GOT3 (cell line): ENCODE measurements around the gene AP2M1.
A peak's percentile ranks its signal among the peaks of the same experiment; 100 is the strongest.

Experiments
- DNase-seq: peaks from one replicate; lab custom pipeline; 2025; ENCODE audit warnings: mixed read lengths; lab: John Stamatoyannopoulos, UW

AP2M1 gene

DNA sequence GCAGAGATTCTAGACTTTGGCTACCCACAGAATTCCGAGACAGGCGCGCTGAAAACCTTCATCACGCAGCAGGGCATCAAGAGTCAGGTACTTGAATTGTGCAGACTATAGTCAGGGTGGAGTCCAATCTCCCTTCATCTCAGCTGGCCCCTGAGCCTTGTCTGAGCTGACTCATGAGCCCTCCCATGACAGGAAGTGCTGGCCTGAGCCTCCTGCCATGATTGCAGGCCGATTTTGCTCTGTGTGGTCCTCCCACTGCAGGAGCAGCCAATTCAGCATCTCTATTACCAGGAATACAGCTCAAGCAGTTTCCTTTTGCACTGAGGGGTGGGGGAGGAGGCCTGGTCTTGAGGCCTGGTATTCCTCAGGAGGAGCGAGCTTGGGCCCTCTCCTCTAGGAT is 5.5 kb downstream of the AP2M1 start:
- no peak for DNase-seq

DNA sequence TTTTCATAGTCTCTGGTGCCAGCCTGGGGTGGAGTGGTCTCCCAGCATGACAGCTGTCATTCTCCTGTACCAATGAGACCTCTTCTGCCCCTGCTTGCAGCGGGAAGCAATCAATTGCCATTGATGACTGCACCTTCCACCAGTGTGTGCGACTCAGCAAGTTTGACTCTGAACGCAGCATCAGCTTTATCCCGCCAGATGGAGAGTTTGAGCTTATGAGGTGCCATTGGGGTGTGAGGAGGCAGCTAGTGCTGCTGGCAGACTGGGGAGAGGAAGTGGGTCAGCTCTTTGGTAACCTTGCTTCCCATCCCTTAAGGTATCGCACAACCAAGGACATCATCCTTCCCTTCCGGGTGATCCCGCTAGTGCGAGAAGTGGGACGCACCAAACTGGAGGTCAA is 6.9 kb downstream of the AP2M1 start:
- no peak for DNase-seq

- no peak for DNase-seq
Measured at GRCh38 chr3:184183679-184184078, 9.0 kb downstream of the AP2M1 start.

DNA sequence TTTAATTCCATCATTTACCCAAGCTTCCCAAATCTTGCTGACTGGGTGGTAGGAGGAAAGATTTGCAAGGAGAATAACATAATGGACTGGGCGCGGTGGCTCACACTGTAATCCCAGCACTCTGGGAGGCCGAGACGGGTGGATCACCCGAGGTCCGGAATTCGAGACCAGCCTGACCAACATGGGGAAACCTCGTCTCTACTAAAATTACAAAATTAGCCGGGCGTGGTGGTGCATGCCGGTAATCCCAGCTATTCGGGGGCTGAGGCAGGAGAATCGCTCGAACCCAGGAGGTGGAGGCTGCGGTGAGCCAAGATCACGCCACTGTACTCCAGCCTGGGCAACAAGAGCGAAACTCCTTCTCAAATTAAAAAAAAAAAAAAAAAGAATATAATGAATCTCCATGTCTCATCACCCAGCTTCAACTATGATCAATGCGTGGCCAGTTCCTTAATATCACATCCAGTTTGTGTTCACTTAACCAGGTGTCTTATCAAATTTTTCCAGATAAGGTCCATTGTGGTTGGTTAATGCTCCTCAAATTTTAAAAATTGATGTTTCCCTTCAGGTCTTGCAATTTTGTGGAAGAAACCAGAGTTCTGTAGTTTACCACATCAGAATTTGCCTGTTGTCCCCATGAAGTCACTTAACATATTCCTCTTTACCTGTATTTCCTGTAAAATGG is 10.0 kb downstream of the AP2M1 start:
- no peak for DNase-seq

GRCh38 chr3:184185461-184186183 is 11.0 kb downstream of the AP2M1 start:
- DNase-seq, result peak; percentile 99

- DNase-seq, result no peak
Measured at GRCh38 chr3:184186184-184186901, 11.7 kb downstream of the AP2M1 start, which contains the start of gene ABCF3. Gene ABCF3 (plus strand): TSS chr3:184186199. CDS start chr3:184186208, 9 bp downstream.

- DNase-seq, result no peak
Measured at GRCh38 chr3:184186902-184187207, 12.2 kb downstream of the AP2M1 start.

GRCh38 chr3:184188080-184188479 is 13.4 kb downstream of the AP2M1 start:
- no peak for DNase-seq

DNA sequence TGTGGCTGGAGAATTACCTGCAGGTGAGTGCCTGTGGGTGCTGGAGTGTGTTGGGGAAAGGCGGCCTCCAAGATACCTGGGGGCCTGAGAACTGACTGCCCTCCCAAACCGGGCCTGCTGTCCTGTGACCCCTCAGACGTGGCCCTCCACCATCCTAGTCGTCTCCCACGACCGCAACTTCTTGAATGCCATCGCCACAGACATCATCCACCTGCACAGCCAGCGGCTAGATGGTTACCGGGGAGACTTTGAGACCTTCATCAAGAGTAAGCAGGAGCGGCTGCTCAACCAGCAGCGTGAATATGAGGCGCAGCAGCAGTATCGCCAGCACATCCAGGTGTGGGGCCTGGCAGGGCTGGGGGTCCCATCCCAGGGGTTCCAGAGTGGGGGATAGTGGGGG is 14.8 kb downstream of the AP2M1 start:
- DNase-seq, result no peak

GRCh38 chr3:184192889-184193288 is 18.2 kb downstream of the AP2M1 start:
- no peak for DNase-seq

- DNase-seq, result no peak
Measured at GRCh38 chr3:184193991-184194539, 19.4 kb downstream of the AP2M1 start.

DNA sequence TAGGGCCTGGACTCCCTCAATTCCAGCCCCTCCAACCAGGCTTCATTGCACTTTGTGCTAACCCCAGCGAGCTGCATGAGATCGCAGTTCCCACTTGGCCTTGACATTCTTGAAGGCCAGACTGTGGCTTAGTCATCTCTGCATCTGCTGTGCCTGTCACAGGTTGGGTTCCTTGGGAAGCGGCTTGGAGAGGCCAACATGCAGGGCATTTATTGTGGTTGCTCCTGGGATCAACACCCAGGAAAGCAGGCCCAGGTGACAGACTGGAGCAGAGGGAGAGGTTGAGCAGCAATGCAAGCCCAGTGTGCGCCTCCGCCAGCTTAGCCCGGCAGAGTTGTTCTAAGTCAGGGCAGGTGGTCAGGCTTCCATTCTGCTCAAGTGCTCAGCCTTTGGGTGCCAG is 21.9 kb downstream of the AP2M1 start:
- no peak for DNase-seq

GRCh38 chr3:184198509-184198908 is 23.9 kb downstream of the AP2M1 start:
- no peak for DNase-seq

DNA sequence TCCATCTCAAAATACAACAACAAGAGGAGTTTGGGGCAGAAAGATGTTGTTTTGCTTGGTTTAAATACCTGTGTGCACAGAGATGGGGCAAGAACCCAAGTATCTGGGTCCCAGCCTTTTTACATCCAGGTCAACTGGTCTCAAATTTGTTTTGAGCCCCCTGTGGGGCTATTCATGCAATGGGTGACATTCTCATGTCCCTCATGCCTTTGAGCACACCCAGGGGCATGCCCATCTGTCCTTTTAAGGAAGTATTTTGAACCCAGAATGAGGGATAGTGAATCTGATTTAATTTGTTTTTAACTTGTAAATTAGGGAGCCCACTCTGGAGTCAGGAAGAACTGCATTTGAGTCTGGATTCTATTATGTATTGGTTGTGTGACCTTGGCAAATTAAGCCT is 26.2 kb downstream of the AP2M1 start:
- DNase-seq, result no peak

DNA sequence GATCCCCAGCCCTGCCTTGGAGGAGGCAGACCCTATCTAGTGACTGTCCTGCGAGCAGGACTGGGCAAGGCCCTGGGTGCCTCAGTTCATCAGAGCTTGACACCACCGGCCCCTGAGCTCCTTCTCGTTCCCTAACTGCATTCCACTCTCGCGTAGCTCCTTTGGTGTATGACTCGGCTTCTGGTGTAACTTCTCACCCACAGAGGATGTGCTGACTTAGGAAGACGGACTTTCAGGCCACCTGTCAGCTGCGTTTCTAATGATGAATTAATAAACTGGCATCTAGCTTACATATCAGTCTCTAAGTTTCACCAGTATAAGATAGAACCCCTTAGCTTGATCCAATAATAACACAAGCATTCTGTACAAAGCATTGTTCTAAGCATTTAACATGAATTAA is 28.9 kb downstream of the AP2M1 start:
- no peak for DNase-seq

DNA sequence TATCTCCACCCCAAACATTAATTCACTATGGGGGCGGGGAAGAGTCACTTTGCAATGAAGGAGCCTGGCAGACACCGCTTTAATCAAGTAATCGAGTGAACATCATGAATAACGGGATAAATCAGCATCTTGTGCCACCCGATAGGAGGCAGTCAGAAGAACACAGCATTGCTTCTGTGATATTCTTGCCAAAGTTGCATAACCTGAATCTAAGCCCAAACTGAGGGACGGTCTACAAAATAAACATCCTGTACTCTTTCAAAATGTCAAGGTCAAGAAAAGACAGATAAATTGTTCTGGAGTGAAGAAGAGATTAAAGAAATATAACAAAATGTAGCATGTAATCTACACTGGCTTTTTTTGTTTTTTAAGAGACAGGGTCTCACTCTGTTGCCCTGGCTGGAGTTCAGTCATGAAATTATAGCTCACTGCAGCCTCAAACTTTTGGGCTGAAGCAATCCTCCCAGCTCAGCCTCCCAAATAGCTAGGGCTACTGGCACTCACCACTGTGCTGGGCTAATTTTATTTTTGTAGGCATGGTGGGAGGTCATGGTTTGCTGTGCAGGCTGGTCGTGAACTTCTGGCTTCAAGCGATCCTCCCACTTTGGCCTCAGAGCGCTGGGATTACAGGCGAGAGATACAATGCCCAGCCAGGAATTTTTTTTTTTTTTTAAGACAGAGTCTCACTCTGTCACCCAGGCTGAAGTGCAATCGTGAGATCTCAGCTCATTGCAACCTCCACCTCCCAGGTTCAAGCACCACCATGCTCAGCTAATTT is 34.7 kb downstream of the AP2M1 start:
- no peak for DNase-seq

- no peak for DNase-seq
Measured at GRCh38 chr3:184211297-184211696, 36.6 kb downstream of the AP2M1 start.

DNA sequence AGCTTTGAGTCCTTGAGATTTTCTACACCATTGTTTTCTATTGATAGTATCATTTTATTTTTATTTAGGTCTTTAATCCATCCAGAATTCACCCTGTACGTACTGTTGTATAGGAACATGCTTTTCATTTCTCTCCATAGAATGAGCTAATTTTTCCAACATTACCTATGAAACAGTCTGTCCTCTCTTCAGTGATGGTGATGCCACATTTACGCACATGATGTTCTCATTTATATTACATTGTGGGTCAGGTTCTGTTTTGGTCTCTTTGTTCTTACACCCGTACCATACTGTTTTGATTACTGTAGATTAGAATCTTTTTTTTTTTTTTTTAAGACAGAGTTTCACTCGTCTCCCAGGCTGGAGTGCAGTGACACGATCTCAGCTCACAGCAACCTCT is 37.1 kb downstream of the AP2M1 start:
- no peak for DNase-seq

DNA sequence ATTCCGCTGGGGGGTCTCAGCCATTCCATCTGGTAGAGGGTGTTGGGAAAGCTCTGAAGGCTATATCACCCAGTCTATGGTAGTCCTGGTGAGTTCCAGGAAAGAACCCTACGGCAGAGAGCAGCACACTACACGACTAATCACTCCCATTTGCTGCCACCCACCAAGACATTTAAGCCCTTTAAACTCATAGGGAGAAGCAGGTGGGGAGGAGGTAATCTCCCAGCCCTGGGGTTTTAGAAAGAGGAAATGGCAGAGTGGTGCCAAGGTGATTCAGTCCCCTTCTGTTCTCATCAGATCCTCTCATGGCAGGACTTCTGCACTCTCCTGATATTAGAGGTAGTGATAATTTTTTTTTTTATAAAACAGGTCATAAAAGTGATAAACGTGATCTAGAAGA is 44.2 kb downstream of the AP2M1 start:
- no peak for DNase-seq

- no peak for DNase-seq
Measured at GRCh38 chr3:184222521-184222920, 47.9 kb downstream of the AP2M1 start.

- DNase-seq, result no peak
Measured at GRCh38 chr3:184223946-184224345, 49.3 kb downstream of the AP2M1 start.

GRCh38 chr3:184227481-184227935 is 52.9 kb downstream of the AP2M1 start:
- no peak for DNase-seq
